ENCODE data around the gene FUS.
"Not testable (repeated sequence)": the region's sequence is repeated elsewhere in the genome, so short reads cannot be mapped to it uniquely, and the experiment has no call there.

DNA sequence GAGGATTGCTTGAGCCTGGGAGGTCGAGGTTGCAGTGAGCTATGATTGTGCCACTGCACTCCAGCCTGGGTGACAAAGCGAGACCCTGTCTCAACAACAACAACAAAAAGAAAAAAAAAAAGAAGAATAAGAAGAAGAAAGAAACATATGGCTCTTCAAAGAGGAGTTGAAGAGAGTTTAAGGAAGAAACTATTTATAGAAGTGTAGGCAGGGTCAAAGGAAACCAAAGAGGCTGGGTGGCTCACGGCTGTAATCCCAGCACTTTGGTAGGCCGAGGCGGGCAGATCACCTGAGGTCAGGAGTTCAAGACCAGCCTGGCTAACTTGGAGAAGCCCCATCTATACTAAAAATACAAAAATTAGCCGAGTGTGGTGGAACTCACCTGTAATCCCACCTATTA, 29.0 kb upstream of the FUS start:
- TF ChIP-seq, protein P1, sequence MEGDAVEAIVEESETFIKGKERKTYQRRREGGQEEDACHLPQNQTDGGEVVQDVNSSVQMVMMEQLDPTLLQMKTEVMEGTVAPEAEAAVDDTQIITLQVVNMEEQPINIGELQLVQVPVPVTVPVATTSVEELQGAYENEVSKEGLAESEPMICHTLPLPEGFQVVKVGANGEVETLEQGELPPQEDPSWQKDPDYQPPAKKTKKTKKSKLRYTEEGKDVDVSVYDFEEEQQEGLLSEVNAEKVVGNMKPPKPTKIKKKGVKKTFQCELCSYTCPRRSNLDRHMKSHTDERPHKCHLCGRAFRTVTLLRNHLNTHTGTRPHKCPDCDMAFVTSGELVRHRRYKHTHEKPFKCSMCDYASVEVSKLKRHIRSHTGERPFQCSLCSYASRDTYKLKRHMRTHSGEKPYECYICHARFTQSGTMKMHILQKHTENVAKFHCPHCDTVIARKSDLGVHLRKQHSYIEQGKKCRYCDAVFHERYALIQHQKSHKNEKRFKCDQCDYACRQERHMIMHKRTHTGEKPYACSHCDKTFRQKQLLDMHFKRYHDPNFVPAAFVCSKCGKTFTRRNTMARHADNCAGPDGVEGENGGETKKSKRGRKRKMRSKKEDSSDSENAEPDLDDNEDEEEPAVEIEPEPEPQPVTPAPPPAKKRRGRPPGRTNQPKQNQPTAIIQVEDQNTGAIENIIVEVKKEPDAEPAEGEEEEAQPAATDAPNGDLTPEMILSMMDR (conservative IDR thresholded peaks at IDR 0.05 in 1 of 2, IDR thresholded peaks at IDR 0.05 in 1 of 2; ENCODE audit: low read depth in 1 of 2, low read length in 2 of 2): not testable (repeated sequence)
- not testable (repeated sequence) for TF ChIP-seq EZH2 (IDR thresholded peaks at IDR 0.05; ENCODE audit: low read length, missing control alignments)
